HCT116 (cell line): ENCODE measurements around the gene VMAC. TPM values are rescaled to one million over a fixed set of nuclear protein-coding genes. Genes with fewer than 3 reads are reported as not detected.

Source experiments
- ATAC-seq: fragments of 200-7000 bp; cut with Tn5 transposase; 2 replicates; pipeline ENCODE4 v1.9.1; 2020; ENCODE audit warnings: mild to moderate bottlenecking, moderate library complexity
- BruUV-seq: library from RNA; stranded (reverse); fragments of 400-500 nt; replicated peaks from 2 replicates; lab custom pipeline; 2021; lab: Mats Ljungman, UMichigan
- CTCF ChIA-PET: fragments of 300-600 bp; sonication (Branson Sonifier 250); formaldehyde crosslinking; loops from one replicate; lab custom pipeline; 2021; ENCODE audit warnings: antibody characterized with exemption; lab: Charles Lee
- POLR2A ChIA-PET: fragments of 300-600, 350-600 bp; sonication (Branson Sonifier 250); formaldehyde crosslinking; loops from one replicate; lab custom pipeline; 2021; ENCODE audit warnings: antibody characterized with exemption; lab: Charles Lee
- RAD21 ChIA-PET, 2 experiments: fragments of 300-600 bp; sonication (Branson Sonifier 250); formaldehyde crosslinking; loops; one replicate each; lab custom pipeline; 2023; ENCODE audit warnings: low total read pairs in 2 of 2; ENCODE audit not compliant: uncharacterized antibody in 2 of 2, unreplicated experiment in 2 of 2, low non-redundant PET in 1 of 2; lab: Charles Lee
- DNase-seq: peaks from one replicate; pipeline ENCODE4 v3.0.0-alpha.2; 2010; ENCODE audit warnings: low read depth, low spot score
- H2AFZ ChIP-seq: fragments of 200-600 bp; shearing (Covaris generic), sonication (generic); 2 replicates; pipeline ENCODE4 v1.6.1; 2017; ENCODE audit warnings: low read depth, mixed run types, mixed read lengths, antibody characterized with exemption, low read length; ENCODE audit not compliant: poor library complexity, severe bottlenecking
- H3K27ac ChIP-seq: 2 replicates; pipeline ENCODE4 v1.5.1; 2012; ENCODE audit warnings: low read depth, low read length
- H3K27me3 ChIP-seq: fragments of 200-600 bp; sonication (generic); 2 replicates; pipeline ENCODE4 v1.6.1; 2016; ENCODE audit warnings: mixed run types, low read length, mixed read lengths; ENCODE audit not compliant: insufficient read depth
- H3K36me3 ChIP-seq, 2 experiments: fragments of 200-500 bp in 1 of 2; fragments of 200-600 bp in 1 of 2; sonication (Bioruptor generic) in 1 of 2; sonication (generic) in 1 of 2; 2 replicates each; pipeline versions ENCODE4 v1.5.1 to v1.6.1; 2014 to 2016; ENCODE audit warnings: low read length in 2 of 2, inconsistent platforms in 1 of 2, mixed read lengths in 1 of 2, mixed run types in 1 of 2; ENCODE audit not compliant: insufficient read depth in 2 of 2, control insufficient read depth in 1 of 2
- H3K4me1 ChIP-seq, 2 experiments: fragments of 200-600 bp in 1 of 2; sonication (generic) in 1 of 2; 2 replicates each; pipeline versions ENCODE4 v1.5.1 to v1.6.1; 2012 to 2017; ENCODE audit warnings: low read length in 2 of 2, inconsistent platforms in 1 of 2, mild to moderate bottlenecking in 1 of 2, mixed read lengths in 1 of 2, mixed run types in 1 of 2, moderate library complexity in 1 of 2; ENCODE audit not compliant: insufficient read depth in 2 of 2, control insufficient read depth in 1 of 2
- H3K4me2 ChIP-seq: fragments of 200-600 bp; sonication (generic); 2 replicates; pipeline ENCODE4 v1.6.1; 2017; ENCODE audit warnings: mixed run types, low read length, mixed read lengths
- H3K4me3 ChIP-seq, 2 experiments: fragments of 200-600 bp in 1 of 2; sonication (generic) in 1 of 2; replicated peaks in 1 of 2; 2 replicates each; pipeline ENCODE4 v1.5.1; 2011 to 2016; ENCODE audit warnings: low read length in 2 of 2, control low read depth in 1 of 2, low read depth in 1 of 2, mild to moderate bottlenecking in 1 of 2, mixed read lengths in 1 of 2, mixed run types in 1 of 2
- H3K79me2 ChIP-seq: fragments of 200-600 bp; sonication (generic); 2 replicates; pipeline ENCODE4 v1.6.1; 2017; ENCODE audit warnings: mild to moderate bottlenecking, mixed run types, low read length, moderate library complexity, mixed read lengths; ENCODE audit not compliant: insufficient read depth
- H3K9ac ChIP-seq: fragments of 200-600 bp; sonication (generic); 2 replicates; pipeline ENCODE4 v1.6.1; 2016; ENCODE audit warnings: low read length, mixed read lengths
- H3K9me2 ChIP-seq: fragments of 200-600 bp; sonication (generic), shearing (Covaris generic); 2 replicates; pipeline ENCODE4 v1.6.1; 2017; ENCODE audit warnings: mixed run types, mild to moderate bottlenecking, moderate library complexity; ENCODE audit not compliant: insufficient read depth
- H3K9me3 ChIP-seq, 2 experiments: fragments of 200-500 bp in 1 of 2; fragments of 200-600 bp in 1 of 2; sonication (Bioruptor generic) in 1 of 2; sonication (generic) in 1 of 2; 2 replicates each; pipeline ENCODE4 v1.6.1; 2014 to 2017; ENCODE audit warnings: low read length in 2 of 2, mixed read lengths in 2 of 2, inconsistent platforms in 1 of 2, low read depth in 1 of 2, mild to moderate bottlenecking in 1 of 2, mixed run types in 1 of 2, moderate library complexity in 1 of 2; ENCODE audit not compliant: control insufficient read depth in 1 of 2, insufficient read depth in 1 of 2
- H4K20me1 ChIP-seq: fragments of 200-600 bp; sonication (generic), shearing (Covaris generic); 2 replicates; pipeline ENCODE4 v1.6.1; 2017; ENCODE audit warnings: mixed run types, mild to moderate bottlenecking, moderate library complexity; ENCODE audit not compliant: insufficient read depth
- CBX3 ChIP-seq: IDR thresholded peaks from 2 replicates; pipeline ENCODE4 v1.6.1; 2012; ENCODE audit warnings: low read depth
- CEBPB ChIP-seq: IDR thresholded peaks from 2 replicates; pipeline ENCODE4 v1.6.1; 2012; ENCODE audit warnings: low read depth
- ELF1 ChIP-seq: IDR thresholded peaks from 2 replicates; pipeline ENCODE4 v1.6.1; 2012; ENCODE audit warnings: low read depth, borderline replicate concordance
- EZH2 ChIP-seq: fragments of 200-600 bp; sonication (generic); IDR thresholded peaks from 2 replicates; pipeline ENCODE4 v1.6.1; 2017; ENCODE audit warnings: antibody characterized with exemption, mixed run types
- FOSL1 ChIP-seq: IDR thresholded peaks from 2 replicates; pipeline ENCODE4 v1.6.1; 2012; ENCODE audit warnings: low read depth
- JUND ChIP-seq: IDR thresholded peaks from 2 replicates; pipeline ENCODE4 v1.6.1; 2012
- POLR2A ChIP-seq: IDR thresholded peaks from 2 replicates; pipeline ENCODE4 v1.7.0; 2011; ENCODE audit warnings: borderline replicate concordance; ENCODE audit not compliant: insufficient read depth, insufficient read length; ENCODE audit errors: extremely low read depth
- POLR2AphosphoS5 ChIP-seq: IDR thresholded peaks from 2 replicates; pipeline ENCODE4 v1.6.1; 2011; ENCODE audit warnings: mild to moderate bottlenecking, low read depth, low read length, moderate library complexity
- RAD21 ChIP-seq: IDR thresholded peaks from 2 replicates; pipeline ENCODE4 v1.6.1; 2012; ENCODE audit warnings: low read depth, mild to moderate bottlenecking
- SIN3A ChIP-seq: IDR thresholded peaks from 2 replicates; pipeline ENCODE4 v1.6.1; 2012; ENCODE audit warnings: low read depth
- SP1 ChIP-seq: IDR thresholded peaks from 2 replicates; pipeline ENCODE4 v1.6.1; 2012; ENCODE audit warnings: low read depth
- SRF ChIP-seq: IDR thresholded peaks from 2 replicates; pipeline ENCODE4 v1.6.1; 2012; ENCODE audit warnings: low read depth
- TCF7L2 ChIP-seq: IDR thresholded peaks from 2 replicates; pipeline ENCODE4 v1.7.0; 2011; ENCODE audit warnings: borderline replicate concordance, inconsistent platforms; ENCODE audit not compliant: insufficient read depth, insufficient read length; ENCODE audit errors: extremely low read depth
- YY1 ChIP-seq: IDR thresholded peaks from 2 replicates; pipeline ENCODE4 v1.6.1; 2011; ENCODE audit warnings: low read length, low read depth, moderate library complexity, mild to moderate bottlenecking; ENCODE audit not compliant: insufficient replicate concordance; ENCODE audit errors: extremely low read depth
- ZFX ChIP-seq: fragments of 450-650 bp; IDR thresholded peaks from 2 replicates; pipeline ENCODE4 v1.6.1; 2017
- ZNF274 ChIP-seq: fragments of 200-500 bp; sonication (Bioruptor generic); IDR thresholded peaks from 2 replicates; pipeline ENCODE4 v1.6.1; 2014; ENCODE audit warnings: mild to moderate bottlenecking, low read depth, low read length, inconsistent platforms
- intact Hi-C: fragments of 100-400 bp; cut with micrococcal nuclease; formaldehyde crosslinking; loops from 2 replicates; pipeline ENCODE4 v1.10.0; 2022
- total RNA-seq: library from RNA; stranded (reverse); gene quantifications from one replicate; pipeline ENCODE4 v1.2.1, GENCODE V29; 2021; ENCODE audit not compliant: unreplicated experiment
- TF ChIP-seq, protein P1 (sequence below): IDR thresholded peaks from 2 replicates; pipeline ENCODE4 v1.6.1; 2012
- TF ChIP-seq, protein P2 (sequence below): IDR thresholded peaks from 2 replicates; pipeline ENCODE4 v1.6.1; 2012; ENCODE audit warnings: low read depth
- TF ChIP-seq, protein P3 (sequence below): IDR thresholded peaks from 2 replicates; pipeline ENCODE4 v1.6.1; 2011; ENCODE audit warnings: mild to moderate bottlenecking, low read length, moderate library complexity; ENCODE audit not compliant: insufficient replicate concordance; ENCODE audit errors: extremely low read depth

The VMAC gene
- total RNA-seq, 1 experiment from 2014 or later: 2.1 TPM

DNA sequence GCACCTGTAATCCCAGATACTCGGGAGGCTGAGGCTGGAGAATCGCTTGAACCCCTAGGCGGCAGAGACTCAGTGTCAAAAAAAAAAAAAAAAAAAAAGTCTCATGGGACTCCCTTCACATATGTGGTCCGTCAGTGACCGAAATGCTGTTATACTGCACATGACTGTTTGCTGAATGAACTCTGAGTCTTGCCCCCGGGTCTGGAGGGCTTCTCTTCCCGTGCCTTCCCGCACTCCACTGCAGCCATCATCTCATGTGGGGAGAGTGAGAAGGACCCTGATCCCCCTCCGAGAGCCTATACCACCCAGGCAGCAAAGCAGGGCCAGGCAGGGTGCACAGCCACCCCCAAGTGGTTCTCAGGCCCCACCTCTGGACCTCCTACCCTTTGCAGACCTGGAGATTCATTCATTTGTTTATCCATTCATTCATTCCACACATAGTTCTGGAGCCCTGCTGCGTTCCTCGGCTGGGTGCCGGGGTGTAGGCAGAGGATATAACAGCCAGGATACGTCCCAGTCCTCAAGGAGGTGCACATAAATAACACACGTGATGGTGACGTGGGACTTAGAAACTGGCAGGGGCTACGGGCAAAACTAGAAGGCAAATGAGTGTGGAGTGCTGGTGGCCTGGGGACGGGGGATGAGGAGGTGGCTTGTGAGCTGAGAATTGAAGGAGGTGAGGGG is 15.2 kb upstream of the VMAC start:
- ChIA-PET RAD21 (no interaction called here), CTCF (interaction anchor here (1.5 kb wide), 1 partner anchor 85 kb away, joined by 6 read pairs; no protein-coding TSS in a partner anchor), POLR2A (interaction anchor here (1.1 kb wide), 1 partner anchor 61 kb away, joined by 4 read pairs; no protein-coding TSS in a partner anchor)
- TF ChIP-seq CBX3 (no peak), TCF7L2 (no peak), SRF (no peak), SIN3A (no peak), RAD21 (no peak), ELF1 (no peak), POLR2AphosphoS5 (no peak), JUND (no peak), ZFX (no peak), SP1 (no peak), ZNF274 (no peak), YY1 (no peak), POLR2A (no peak), FOSL1 (no peak), EZH2 (no peak), CEBPB (no peak)
- TF ChIP-seq, protein P1, sequence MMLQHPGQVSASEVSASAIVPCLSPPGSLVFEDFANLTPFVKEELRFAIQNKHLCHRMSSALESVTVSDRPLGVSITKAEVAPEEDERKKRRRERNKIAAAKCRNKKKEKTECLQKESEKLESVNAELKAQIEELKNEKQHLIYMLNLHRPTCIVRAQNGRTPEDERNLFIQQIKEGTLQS: no peak
- TF ChIP-seq, protein P2, sequence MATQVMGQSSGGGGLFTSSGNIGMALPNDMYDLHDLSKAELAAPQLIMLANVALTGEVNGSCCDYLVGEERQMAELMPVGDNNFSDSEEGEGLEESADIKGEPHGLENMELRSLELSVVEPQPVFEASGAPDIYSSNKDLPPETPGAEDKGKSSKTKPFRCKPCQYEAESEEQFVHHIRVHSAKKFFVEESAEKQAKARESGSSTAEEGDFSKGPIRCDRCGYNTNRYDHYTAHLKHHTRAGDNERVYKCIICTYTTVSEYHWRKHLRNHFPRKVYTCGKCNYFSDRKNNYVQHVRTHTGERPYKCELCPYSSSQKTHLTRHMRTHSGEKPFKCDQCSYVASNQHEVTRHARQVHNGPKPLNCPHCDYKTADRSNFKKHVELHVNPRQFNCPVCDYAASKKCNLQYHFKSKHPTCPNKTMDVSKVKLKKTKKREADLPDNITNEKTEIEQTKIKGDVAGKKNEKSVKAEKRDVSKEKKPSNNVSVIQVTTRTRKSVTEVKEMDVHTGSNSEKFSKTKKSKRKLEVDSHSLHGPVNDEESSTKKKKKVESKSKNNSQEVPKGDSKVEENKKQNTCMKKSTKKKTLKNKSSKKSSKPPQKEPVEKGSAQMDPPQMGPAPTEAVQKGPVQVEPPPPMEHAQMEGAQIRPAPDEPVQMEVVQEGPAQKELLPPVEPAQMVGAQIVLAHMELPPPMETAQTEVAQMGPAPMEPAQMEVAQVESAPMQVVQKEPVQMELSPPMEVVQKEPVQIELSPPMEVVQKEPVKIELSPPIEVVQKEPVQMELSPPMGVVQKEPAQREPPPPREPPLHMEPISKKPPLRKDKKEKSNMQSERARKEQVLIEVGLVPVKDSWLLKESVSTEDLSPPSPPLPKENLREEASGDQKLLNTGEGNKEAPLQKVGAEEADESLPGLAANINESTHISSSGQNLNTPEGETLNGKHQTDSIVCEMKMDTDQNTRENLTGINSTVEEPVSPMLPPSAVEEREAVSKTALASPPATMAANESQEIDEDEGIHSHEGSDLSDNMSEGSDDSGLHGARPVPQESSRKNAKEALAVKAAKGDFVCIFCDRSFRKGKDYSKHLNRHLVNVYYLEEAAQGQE: no peak
- TF ChIP-seq, protein P3, sequence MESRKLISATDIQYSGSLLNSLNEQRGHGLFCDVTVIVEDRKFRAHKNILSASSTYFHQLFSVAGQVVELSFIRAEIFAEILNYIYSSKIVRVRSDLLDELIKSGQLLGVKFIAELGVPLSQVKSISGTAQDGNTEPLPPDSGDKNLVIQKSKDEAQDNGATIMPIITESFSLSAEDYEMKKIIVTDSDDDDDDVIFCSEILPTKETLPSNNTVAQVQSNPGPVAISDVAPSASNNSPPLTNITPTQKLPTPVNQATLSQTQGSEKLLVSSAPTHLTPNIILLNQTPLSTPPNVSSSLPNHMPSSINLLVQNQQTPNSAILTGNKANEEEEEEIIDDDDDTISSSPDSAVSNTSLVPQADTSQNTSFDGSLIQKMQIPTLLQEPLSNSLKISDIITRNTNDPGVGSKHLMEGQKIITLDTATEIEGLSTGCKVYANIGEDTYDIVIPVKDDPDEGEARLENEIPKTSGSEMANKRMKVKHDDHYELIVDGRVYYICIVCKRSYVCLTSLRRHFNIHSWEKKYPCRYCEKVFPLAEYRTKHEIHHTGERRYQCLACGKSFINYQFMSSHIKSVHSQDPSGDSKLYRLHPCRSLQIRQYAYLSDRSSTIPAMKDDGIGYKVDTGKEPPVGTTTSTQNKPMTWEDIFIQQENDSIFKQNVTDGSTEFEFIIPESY: no peak
- Histone ChIP-seq H3K9me2 (no peaks in the 10 kb centered on the region), H3K79me2 (no peaks in the 10 kb centered on the region), H3K4me1 (peaks cover 0 to 3% of the 10 kb centered on the region in 2 experiments; a peak in 1 of 4 replicates), H3K27me3 (no peaks in the 10 kb centered on the region), H3K27ac (no peak overlapping the region), H3K4me3 (no peak overlapping the region), H3K36me3 (no peaks in the 10 kb centered on the region), H2AFZ (no peak overlapping the region), H3K9ac (no peak overlapping the region), H3K9me3 (no peaks in the 10 kb centered on the region), H3K4me2 (no peak overlapping the region), H4K20me1 (no peaks in the 10 kb centered on the region)
- DNase-seq (no peak), ATAC-seq (no peak)
- intact Hi-C loops: no loop called here
- no TSS peak for BruUV-seq
